Measurements from ENCODE around the gene BPHL.

- TF ChIP-seq IRF3 (IDR thresholded peaks at IDR 0.05; ENCODE audit: low read depth, low read length) (no peak), EP300 (IDR thresholded peaks at IDR 0.05; ENCODE audit: borderline replicate concordance in 1 of 2, low read depth in 1 of 2, low read length in 1 of 2) (no peak), ELF1 (IDR thresholded peaks at IDR 0.05) (no peak), TAF1 (IDR thresholded peaks at IDR 0.05; ENCODE audit: borderline replicate concordance, low read depth, low read length) (no peak), CTCF (IDR thresholded peaks at IDR 0.05) (no peak), POLR2AphosphoS5 (IDR thresholded peaks at IDR 0.05; ENCODE audit: low read depth, low read length) (no peak), SIN3A (IDR thresholded peaks at IDR 0.05; ENCODE audit: borderline replicate concordance, low read depth, low read length) (no peak), SMC3 (IDR thresholded peaks at IDR 0.05; ENCODE audit: low read depth, low read length) (no peak), MAX (IDR thresholded peaks at IDR 0.05; ENCODE audit: low read depth) (no peak), MXI1 (IDR thresholded peaks at IDR 0.05; ENCODE audit: low read depth, low read length) (no peak), CHD2 (IDR thresholded peaks at IDR 0.05; ENCODE audit: low read length, partially characterized antibody) (no peak), USF1 (IDR thresholded peaks at IDR 0.05; ENCODE audit: borderline replicate concordance, low read depth) (no peak)
Observed at GRCh38 chr6:3142536-3142935, 24.0 kb downstream of the BPHL start.

Measured in SK-N-SH (cell line).